Spleen (tissue), 11 donors: ENCODE results near the gene ADAMTSL1. TPM values are rescaled to one million over a fixed set of nuclear protein-coding genes. Genes with fewer than 3 reads are reported as not detected.

Experiments
- DNase-seq: peaks from one replicate; pipeline ENCODE4 v3.0.0-alpha.2; 2020
- H3K27ac ChIP-seq, 8 donors: fragments of 200-600 bp; sonication (generic) in 7 of 8; 1 replicate in 4 of 8; 2 replicates in 4 of 8; pipeline versions ENCODE4 v1.5.0 to v1.8.0; 2016 to 2021; ENCODE audit warnings: inconsistent platforms in 4 of 8, mild to moderate bottlenecking in 4 of 8, moderate library complexity in 1 of 8
- H3K27me3 ChIP-seq, 7 donors: fragments of 200-600 bp; sonication (generic) in 6 of 7; replicated peaks in 1 of 7; 1 replicate in 4 of 7; 2 replicates in 3 of 7; pipeline versions ENCODE4 v1.5.0 to v1.8.0; 2016 to 2021; ENCODE audit warnings: inconsistent platforms in 3 of 7, mild to moderate bottlenecking in 1 of 7
- H3K36me3 ChIP-seq, 6 donors: fragments of 200-600 bp; sonication (generic) in 5 of 6; 1 replicate in 4 of 6; 2 replicates in 2 of 6; pipeline versions ENCODE4 v1.5.0 to v1.8.0; 2016 to 2021; ENCODE audit warnings: inconsistent platforms in 2 of 6
- H3K4me1 ChIP-seq, 6 donors: fragments of 200-600 bp; sonication (generic) in 5 of 6; 1 replicate in 3 of 6; 2 replicates in 3 of 6; pipeline versions ENCODE4 v1.5.0 to v1.8.0; 2016 to 2021; ENCODE audit warnings: inconsistent platforms in 3 of 6
- H3K4me3 ChIP-seq, 8 donors: fragments of 200-600 bp; sonication (generic) in 7 of 8; 1 replicate in 4 of 8; 2 replicates in 4 of 8; pipeline versions ENCODE4 v1.5.0 to v1.8.0; 2016 to 2021; ENCODE audit warnings: inconsistent platforms in 4 of 8, mild to moderate bottlenecking in 4 of 8, moderate library complexity in 2 of 8
- H3K9me3 ChIP-seq, 8 donors: fragments of 200-600 bp; sonication (generic) in 7 of 8; 1 replicate in 4 of 8; 2 replicates in 4 of 8; pipeline versions ENCODE4 v1.5.0 to v1.8.0; 2016 to 2021; ENCODE audit warnings: inconsistent platforms in 4 of 8
- POLR2A ChIP-seq, 3 donors: fragments of 450-650 bp; IDR thresholded peaks; one replicate each; pipeline ENCODE4 v1.5.1; 2017; ENCODE audit warnings: antibody characterized with exemption in 3 of 3, mild to moderate bottlenecking in 1 of 3
- POLR2AphosphoS5 ChIP-seq, 3 donors: sonication (generic); formaldehyde crosslinking; IDR thresholded peaks; one replicate each; pipeline ENCODE4 v1.5.1; 2017; ENCODE audit warnings: antibody characterized with exemption in 3 of 3
- WGBS, 5 donors: extraction: QIAGEN DNeasy Blood & Tissue Kit in 3 of 5; methylation state at CpG; one replicate each; pipeline versions ENCODE4 v1.1.5 to v1.1.7; 2013 to 2018; 5-methylcytosine and 5-hydroxymethylcytosine counted together
- intact Hi-C: fragments of 100-400 bp; cut with DNase I; formaldehyde crosslinking; loops from one replicate; pipeline ENCODE4 v1.15.0; 2023; ENCODE audit warnings: low total_unique reads
- polyA plus RNA-seq, 3 donors: library from polyadenylated mRNA; stranded (reverse); fragments of 200-250 nt; gene quantifications; one replicate each; pipeline ENCODE4 v1.2.1, GENCODE V29; 2013
- total RNA-seq, 7 donors: library from RNA; depleted of rRNA in 3 of 7; stranded (reverse); fragments of >200 nt in 3 of 7; fragmentation: NEBNext Ultra II Directional in 4 of 7; extraction: Animal tissue kit (Norgen Biotek cat#: 25700) in 4 of 7; gene quantifications; one replicate each; pipeline versions ENCODE4 v1.1.0 to v1.2.1, GENCODE V29; 2016 to 2021
- TF ChIP-seq, protein P1 (sequence below), 11 experiments: fragments of 200-600 bp in 7 of 11; fragments of 450-650 bp in 4 of 11; sonication (generic) in 4 of 11; IDR thresholded peaks in 8 of 11; conservative IDR thresholded peaks in 3 of 11; 1 replicate in 7 of 11; 2 replicates in 4 of 11; pipeline versions ENCODE4 v1.4.0 to v1.8.0; 2016 to 2021; ENCODE audit warnings: antibody characterized with exemption in 11 of 11, inconsistent platforms in 4 of 11, mild to moderate bottlenecking in 1 of 11
- donor health status: healthy with polysubstance abuse.
- donor health status: DM: no; HTN: no; CAD: no; lungs with moderate emphysema.
- donor health status: DM: no; HTN: no; CAD: no.
- donor health status: Bipolar disorder and iron deficiency.
- donor health status: healthy.
- donor health status: DM: no; HTN: no; CAD: no.
- donor health status: DM: yes; HTN: yes; CAD: no.

Gene ADAMTSL1
- total and polyA plus RNA-seq, 10 donors: 0.35 to 5.3 (median 2.2) TPM

DNA sequence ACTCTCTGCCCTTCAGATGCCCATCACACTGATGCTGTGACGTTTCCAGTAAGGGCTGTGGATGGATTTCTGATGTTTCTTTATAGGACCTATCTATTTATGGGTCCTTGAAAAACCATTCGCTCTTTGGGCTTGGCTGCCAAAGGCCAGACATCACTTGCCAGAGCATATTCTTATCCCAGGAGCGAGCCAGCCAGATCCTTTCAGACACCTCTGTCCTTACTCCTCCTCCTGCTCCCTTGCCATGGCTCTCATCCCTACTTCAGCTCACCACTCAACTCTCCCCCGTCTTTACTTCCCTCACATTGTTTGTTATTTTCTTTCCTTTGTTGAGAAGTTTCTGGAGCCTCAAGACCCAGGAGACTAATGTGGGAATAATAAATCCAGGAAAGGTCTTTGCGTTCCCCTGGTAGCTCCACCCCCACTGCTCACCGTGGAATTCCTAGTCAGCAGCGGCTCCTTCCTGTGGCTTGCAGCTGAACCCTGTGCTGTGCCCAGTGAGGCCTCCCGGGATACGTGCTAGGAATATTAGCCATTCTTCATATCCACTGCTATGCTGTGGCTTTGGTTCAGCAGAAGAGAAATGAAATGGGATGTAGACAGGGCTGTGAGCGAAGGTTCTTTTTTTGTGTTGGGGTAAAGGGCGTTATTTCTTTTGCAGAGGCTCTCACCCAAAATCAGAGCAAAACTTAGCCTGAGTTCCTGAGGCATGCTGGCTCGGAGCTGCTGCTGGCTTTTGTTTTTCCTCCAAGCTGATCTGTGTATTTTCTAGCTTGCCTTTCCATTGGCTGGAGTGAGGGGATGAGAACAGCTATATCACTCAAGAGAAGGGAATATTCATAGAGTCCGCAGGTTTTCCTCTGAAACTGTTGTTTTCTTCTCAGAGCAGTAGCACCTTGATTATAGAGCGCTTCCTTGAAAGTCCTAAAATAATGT lies 387.9 kb downstream of the ADAMTSL1 start:
- intact Hi-C loops: no loop called here
- TF ChIP-seq POLR2A (IDR thresholded peaks at IDR 0.05): no peak
- TF ChIP-seq POLR2AphosphoS5 (IDR thresholded peaks at IDR 0.05): no peak
- TF ChIP-seq, protein P1, sequence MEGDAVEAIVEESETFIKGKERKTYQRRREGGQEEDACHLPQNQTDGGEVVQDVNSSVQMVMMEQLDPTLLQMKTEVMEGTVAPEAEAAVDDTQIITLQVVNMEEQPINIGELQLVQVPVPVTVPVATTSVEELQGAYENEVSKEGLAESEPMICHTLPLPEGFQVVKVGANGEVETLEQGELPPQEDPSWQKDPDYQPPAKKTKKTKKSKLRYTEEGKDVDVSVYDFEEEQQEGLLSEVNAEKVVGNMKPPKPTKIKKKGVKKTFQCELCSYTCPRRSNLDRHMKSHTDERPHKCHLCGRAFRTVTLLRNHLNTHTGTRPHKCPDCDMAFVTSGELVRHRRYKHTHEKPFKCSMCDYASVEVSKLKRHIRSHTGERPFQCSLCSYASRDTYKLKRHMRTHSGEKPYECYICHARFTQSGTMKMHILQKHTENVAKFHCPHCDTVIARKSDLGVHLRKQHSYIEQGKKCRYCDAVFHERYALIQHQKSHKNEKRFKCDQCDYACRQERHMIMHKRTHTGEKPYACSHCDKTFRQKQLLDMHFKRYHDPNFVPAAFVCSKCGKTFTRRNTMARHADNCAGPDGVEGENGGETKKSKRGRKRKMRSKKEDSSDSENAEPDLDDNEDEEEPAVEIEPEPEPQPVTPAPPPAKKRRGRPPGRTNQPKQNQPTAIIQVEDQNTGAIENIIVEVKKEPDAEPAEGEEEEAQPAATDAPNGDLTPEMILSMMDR (IDR thresholded peaks at IDR 0.05 in 8 of 11, conservative IDR thresholded peaks at IDR 0.05 in 3 of 11): no peak
- no peaks in the 10 kb centered on the region for H3K36me3 ChIP-seq
- no peak overlapping the region for H3K27ac ChIP-seq
- 69 to 84% (median 79%) methylated on average over 14 of the region's 14 CpGs for WGBS, 5 donors
- no peak for DNase-seq
- no peaks in the 10 kb centered on the region for H3K27me3 ChIP-seq
- no peaks in the 10 kb centered on the region for H3K9me3 ChIP-seq
- peaks cover 0 to 8% (median 0%) of the 10 kb centered on the region in 6 donors for H3K4me1 ChIP-seq
- H3K4me3 ChIP-seq: no peak overlapping the region

DNA sequence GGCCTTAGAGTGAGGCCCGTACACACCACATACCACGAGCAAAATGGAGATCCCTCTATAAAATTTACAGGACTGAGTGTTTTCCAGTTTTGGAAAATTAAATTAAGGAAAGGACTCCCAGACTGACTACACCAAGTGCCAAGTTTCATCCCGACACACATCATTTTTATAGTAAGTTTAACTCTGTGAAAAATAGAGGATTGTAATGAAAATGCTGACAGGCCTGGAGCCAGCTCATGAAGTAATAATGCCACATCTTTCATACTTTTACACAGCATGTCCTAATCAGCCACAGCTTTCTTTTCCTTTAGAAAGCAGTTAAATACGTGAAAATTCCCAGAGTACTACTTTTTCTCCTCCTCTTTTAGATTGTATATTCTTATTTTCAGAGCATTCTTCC lies 389.8 kb downstream of the ADAMTSL1 start:
- 56 to 83% (median 71%) methylated on average over 4 of the region's 4 CpGs for WGBS, 5 donors
- TF ChIP-seq POLR2AphosphoS5 (IDR thresholded peaks at IDR 0.05) (no peak), POLR2A (IDR thresholded peaks at IDR 0.05) (no peak)
- TF ChIP-seq, protein P1 (IDR thresholded peaks at IDR 0.05 in 8 of 11, conservative IDR thresholded peaks at IDR 0.05 in 3 of 11): no peak
- no peak for DNase-seq
- no peaks in the 10 kb centered on the region for H3K27me3 ChIP-seq
- H3K36me3 ChIP-seq: no peaks in the 10 kb centered on the region
- peaks cover 0 to 8% (median 0%) of the 10 kb centered on the region in 6 donors for H3K4me1 ChIP-seq
- H3K4me3 ChIP-seq: no peak overlapping the region
- no peak overlapping the region for H3K27ac ChIP-seq
- intact Hi-C loops: no loop called here
- peaks cover 0 to 4% (median 1%) of the 10 kb centered on the region in 8 donors for H3K9me3 ChIP-seq

DNA sequence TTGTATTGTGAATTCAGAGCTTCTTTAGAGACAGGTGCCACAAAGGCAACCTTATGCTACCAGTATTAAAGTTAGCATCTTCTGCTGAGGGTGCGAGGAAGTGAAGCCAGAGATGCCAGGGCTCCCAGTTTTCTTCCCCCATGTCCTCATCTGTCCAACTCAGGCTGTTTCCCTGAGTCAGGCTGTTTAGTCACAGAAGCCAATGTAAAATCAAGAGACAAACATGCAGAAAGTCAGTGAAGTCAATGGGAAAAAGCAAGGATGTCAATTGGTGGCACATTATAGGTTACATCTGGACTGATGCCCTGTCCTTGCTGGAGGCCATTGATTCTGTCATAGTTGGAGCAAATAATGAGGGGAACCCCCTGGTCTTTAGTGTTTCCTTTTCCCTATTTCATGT lies 390.6 kb downstream of the ADAMTSL1 start:
- Histone ChIP-seq H3K27ac (no peak overlapping the region), H3K9me3 (peaks cover 0 to 11% (median 8%) of the 10 kb centered on the region in 8 donors), H3K27me3 (no peaks in the 10 kb centered on the region), H3K36me3 (no peaks in the 10 kb centered on the region), H3K4me1 (peaks cover 0 to 8% (median 0%) of the 10 kb centered on the region in 6 donors), H3K4me3 (no peak overlapping the region)
- intact Hi-C loops: no loop called here
- DNase-seq: no peak
- WGBS, 5 donors: 84 to 93% (median 89%) methylated on average over 1 of the region's 1 CpG
- TF ChIP-seq POLR2A (IDR thresholded peaks at IDR 0.05) (no peak), POLR2AphosphoS5 (IDR thresholded peaks at IDR 0.05) (no peak)
- TF ChIP-seq, protein P1 (IDR thresholded peaks at IDR 0.05 in 8 of 11, conservative IDR thresholded peaks at IDR 0.05 in 3 of 11): no peak

DNA sequence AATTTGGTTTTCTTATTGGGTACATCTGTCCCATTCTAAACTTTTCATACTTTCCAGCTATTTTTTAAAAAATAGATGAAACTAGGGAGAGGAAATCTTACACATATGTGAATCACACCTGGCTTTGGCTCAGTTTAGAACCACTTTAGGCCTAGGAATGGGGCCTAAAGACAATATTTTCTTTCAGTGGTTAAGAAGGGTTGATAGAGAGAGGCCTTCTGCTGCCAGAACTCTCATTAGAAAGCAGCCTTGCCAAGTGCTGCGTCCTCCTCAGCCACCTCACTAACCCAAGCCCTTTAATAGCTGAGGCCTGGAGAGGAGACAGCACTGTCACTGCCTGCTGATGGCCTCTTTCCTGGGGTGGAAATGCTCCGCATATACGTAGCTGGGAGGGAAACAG lies 391.6 kb downstream of the ADAMTSL1 start:
- WGBS, 5 donors: 89 to 96% (median 93%) methylated on average over 3 of the region's 3 CpGs
- Histone ChIP-seq H3K27me3 (no peaks in the 10 kb centered on the region), H3K36me3 (no peaks in the 10 kb centered on the region), H3K27ac (no peak overlapping the region), H3K4me1 (peaks cover 0 to 8% (median 0%) of the 10 kb centered on the region in 6 donors), H3K9me3 (peaks cover 0 to 22% (median 19%) of the 10 kb centered on the region in 8 donors), H3K4me3 (no peak overlapping the region)
- TF ChIP-seq POLR2A (IDR thresholded peaks at IDR 0.05) (no peak), POLR2AphosphoS5 (IDR thresholded peaks at IDR 0.05) (no peak)
- TF ChIP-seq, protein P1 (IDR thresholded peaks at IDR 0.05 in 8 of 11, conservative IDR thresholded peaks at IDR 0.05 in 3 of 11): no peak
- no peak for DNase-seq
- intact Hi-C loops: no loop called here
